Endothelial cell of umbilical vein (primary cell): ENCODE results near the gene PAFAH2. TPM values are rescaled to one million over a fixed set of nuclear protein-coding genes. Genes with fewer than 3 reads are reported as not detected.

Experiments used
- polyA plus RNA-seq, 4 experiments: library from polyadenylated mRNA; depleted of rRNA in 3 of 4; stranded (reverse) in 3 of 4; unstranded in 1 of 4; fragments of >200 nt; gene quantifications; 2 replicates each; pipeline versions ENCODE4 v1.2.1 to v1.2.3, GENCODE V29; 2011 to 2012; ENCODE audit warnings: missing spikeins in 1 of 4
- small RNA-seq: library from RNA; depleted of rRNA; stranded (forward); fragments of <200 nt; gene quantifications from one replicate; pipeline ENCODE3, GENCODE V24; 2012; ENCODE audit warnings: low replicate concordance, low read depth; ENCODE audit not compliant: insufficient read depth, insufficient read length
- total RNA-seq: library from RNA; stranded (reverse); gene quantifications from 2 replicates; pipeline ENCODE4 v1.2.3, GENCODE V29; 2021

The PAFAH2 gene
- total and polyA plus RNA-seq, 2 donors (not counting 3 experiments of a cell fraction or from before 2014, with no cell fraction given): 6.0 to 6.9 TPM

Small RNA genes within 50 kb of the gene (small RNA-seq; reads per million reads assigned to genes)
- not detected for gene RF00283
- not detected for gene RF00492
- not detected for gene RNU6-110P

Other genes starting within 250 kb of the PAFAH2 start
- gene SELENON, start 197.9 kb downstream of the PAFAH2 start, total RNA-seq: 166 and 182 TPM in 2 replicates
- gene SELENON, start 197.9 kb downstream of the PAFAH2 start, polyA plus RNA-seq: 112 and 117 TPM in 2 replicates
- 33.8 and 34.8 TPM in 2 replicates for gene MTFR1L, start 178.1 kb downstream of the PAFAH2 start, total RNA-seq
- gene MTFR1L, start 178.1 kb downstream of the PAFAH2 start, polyA plus RNA-seq: 39.1 and 45.5 TPM in 2 replicates
- gene AUNIP, start 138.6 kb downstream of the PAFAH2 start, total RNA-seq: 4.5 and 4.8 TPM in 2 replicates
- 1.6 and 1.8 TPM in 2 replicates for gene AUNIP, start 138.6 kb downstream of the PAFAH2 start, polyA plus RNA-seq
- 8.4 and 9.1 TPM in 2 replicates for gene PAQR7, start 122.4 kb downstream of the PAFAH2 start, total RNA-seq
- gene PAQR7, start 122.4 kb downstream of the PAFAH2 start, polyA plus RNA-seq: 10.8 and 12.1 TPM in 2 replicates
- 491 and 503 TPM in 2 replicates for gene STMN1, start 91.6 kb downstream of the PAFAH2 start, total RNA-seq
- gene STMN1, start 91.6 kb downstream of the PAFAH2 start, polyA plus RNA-seq: 63.6 and 102 TPM in 2 replicates
- not detected in 2 replicates for gene EXTL1, start 23.7 kb upstream of the PAFAH2 start, total RNA-seq
- gene EXTL1, start 23.7 kb upstream of the PAFAH2 start, polyA plus RNA-seq: not detected in 2 replicates
- not detected in 2 replicates for gene SLC30A2, start 48.1 kb upstream of the PAFAH2 start, total RNA-seq
- not detected in 2 replicates for gene SLC30A2, start 48.1 kb upstream of the PAFAH2 start, polyA plus RNA-seq
- gene TRIM63, start 69.6 kb upstream of the PAFAH2 start, total RNA-seq: not detected in 2 replicates
- not detected in 2 replicates for gene TRIM63, start 69.6 kb upstream of the PAFAH2 start, polyA plus RNA-seq
- gene PDIK1L, start 113.8 kb upstream of the PAFAH2 start, total RNA-seq: 5.6 and 8.0 TPM in 2 replicates
- gene PDIK1L, start 113.8 kb upstream of the PAFAH2 start, polyA plus RNA-seq: 1.2 and 1.6 TPM in 2 replicates
- gene FAM110D, start 161.0 kb upstream of the PAFAH2 start, total RNA-seq: 4.4 and 5.1 TPM in 2 replicates
- gene FAM110D, start 161.0 kb upstream of the PAFAH2 start, polyA plus RNA-seq: 2.6 and 3.8 TPM in 2 replicates
- gene C1orf232, start 170.9 kb upstream of the PAFAH2 start, total RNA-seq: not detected in 2 replicates
- not detected in 2 replicates for gene C1orf232, start 170.9 kb upstream of the PAFAH2 start, polyA plus RNA-seq
- gene ZNF593, start 171.8 kb upstream of the PAFAH2 start, total RNA-seq: 30.5 and 41.0 TPM in 2 replicates
- gene ZNF593, start 171.8 kb upstream of the PAFAH2 start, polyA plus RNA-seq: 71.0 and 108 TPM in 2 replicates
- gene ZNF593OS, start 173.8 kb upstream of the PAFAH2 start, total RNA-seq: not detected in 2 replicates
- gene ZNF593OS, start 173.8 kb upstream of the PAFAH2 start, polyA plus RNA-seq: not detected in 2 replicates
- not detected in 2 replicates for gene CNKSR1, start 179.4 kb upstream of the PAFAH2 start, total RNA-seq
- gene CNKSR1, start 179.4 kb upstream of the PAFAH2 start, polyA plus RNA-seq: 0.19 and 0.22 TPM in 2 replicates
- gene CATSPER4, start 192.5 kb upstream of the PAFAH2 start, total RNA-seq: not detected in 2 replicates
- gene CATSPER4, start 192.5 kb upstream of the PAFAH2 start, polyA plus RNA-seq: not detected in 2 replicates
- gene CEP85, start 236.1 kb upstream of the PAFAH2 start, total RNA-seq: 16.2 and 17.8 TPM in 2 replicates
- 15.2 and 16.1 TPM in 2 replicates for gene CEP85, start 236.1 kb upstream of the PAFAH2 start, polyA plus RNA-seq